Activated effector memory CD4-positive, alpha-beta T cell treated with Interleukin-2 at 50 U/mL for 16 hours (primary cell): Measurements from ENCODE around the gene MRPL3.
"Not testable (repeated sequence)": the region's sequence is repeated elsewhere in the genome, so short reads cannot be mapped to it uniquely, and the experiment has no call there.

Source experiments
- DNase-seq: peaks from one replicate; pipeline ENCODE4 v3.0.0-alpha.2; 2020

The MRPL3 gene

GRCh38 chr3:131491775-131492174, 11.0 kb downstream of the MRPL3 start:
- DNase-seq: no peak

DNA sequence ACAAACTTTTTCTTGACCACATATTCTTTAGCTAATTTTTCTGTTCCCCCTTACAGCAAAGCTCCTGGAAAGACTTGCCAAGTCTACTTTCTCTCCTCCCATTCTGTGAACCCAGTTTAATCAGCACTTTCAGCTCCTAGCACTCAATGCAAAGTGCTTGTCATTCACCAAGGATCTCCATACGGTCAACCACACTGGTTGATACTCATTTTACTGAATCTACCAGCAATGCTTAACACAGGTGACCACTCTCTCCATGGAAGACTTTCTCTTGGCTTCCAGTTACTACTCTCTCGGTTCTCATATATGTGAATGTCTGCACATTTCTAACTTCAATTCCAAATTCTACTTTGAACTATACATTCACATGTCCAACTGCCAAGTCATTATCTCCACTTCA, 11.7 kb downstream of the MRPL3 start:
- no peak for DNase-seq

- not testable (repeated sequence) for DNase-seq
Observed at GRCh38 chr3:131486545-131486944, 16.2 kb downstream of the MRPL3 start.

- DNase-seq: no peak
Observed at GRCh38 chr3:131485119-131485518, 17.7 kb downstream of the MRPL3 start.

- DNase-seq: no peak
Observed at GRCh38 chr3:131484496-131485111, 18.2 kb downstream of the MRPL3 start.

- DNase-seq: no peak
Observed at GRCh38 chr3:131480116-131480515, 22.7 kb downstream of the MRPL3 start.

DNA sequence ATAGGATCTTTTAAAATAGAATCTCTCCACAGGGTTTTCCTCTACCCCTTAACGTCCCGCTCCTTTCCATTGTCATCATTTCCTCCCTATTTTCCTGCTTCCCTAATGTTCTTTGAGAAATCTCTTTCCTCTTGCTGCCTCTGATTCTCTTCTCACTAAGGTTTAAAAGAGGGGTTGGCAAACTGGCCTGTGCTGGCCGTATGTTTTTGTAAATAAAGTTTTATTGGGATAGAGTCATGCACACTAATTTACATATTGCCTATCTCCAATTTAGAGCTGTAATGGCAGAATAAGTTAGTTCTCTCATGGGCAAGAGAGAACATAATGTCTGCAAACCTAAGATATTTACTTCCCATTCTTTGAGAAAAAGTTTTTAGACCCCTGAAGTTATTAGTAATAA, 25.0 kb downstream of the MRPL3 start:
- DNase-seq: no peak

DNA sequence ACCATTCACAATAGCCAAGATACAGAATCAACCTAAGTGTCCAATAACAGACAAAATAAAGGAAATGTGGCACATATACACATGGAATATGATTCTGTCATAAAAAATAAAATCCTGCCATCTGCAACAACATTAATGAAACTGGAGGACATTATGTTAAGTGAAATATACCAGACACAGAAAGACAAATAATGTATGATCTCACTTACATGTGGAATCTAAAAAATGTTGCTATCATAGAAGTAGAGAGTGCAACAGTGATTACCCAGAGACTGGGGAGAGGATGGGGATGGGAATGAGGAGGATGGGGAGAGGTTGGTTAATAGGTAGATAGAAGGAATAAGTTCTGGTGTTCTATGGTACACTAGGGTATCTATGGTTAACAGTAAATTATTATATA, 28.7 kb downstream of the MRPL3 start:
- no peak for DNase-seq

GRCh38 chr3:131470377-131470776, 32.4 kb downstream of the MRPL3 start:
- DNase-seq: no peak

DNA sequence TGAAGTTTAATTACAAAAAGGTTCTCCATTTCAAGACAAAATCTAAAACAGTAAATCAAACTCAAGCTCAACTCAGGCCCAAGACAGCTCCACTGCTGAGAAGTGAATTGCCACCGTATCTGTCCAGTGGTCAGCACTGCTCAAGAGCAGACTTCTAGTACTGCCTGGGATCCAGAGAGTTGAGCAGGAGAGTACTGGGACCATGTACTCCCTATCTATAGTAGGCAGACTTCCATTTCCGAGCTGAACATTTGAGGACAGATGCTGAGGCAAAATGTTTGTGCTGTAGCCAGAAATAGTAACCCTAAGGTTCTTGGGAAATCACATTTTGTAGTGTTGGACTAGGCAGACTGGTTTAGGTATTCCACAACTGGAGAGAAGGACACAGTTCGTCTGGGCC, 44.1 kb downstream of the MRPL3 start:
- DNase-seq: no peak

GRCh38 chr3:131457220-131457619, 45.6 kb downstream of the MRPL3 start:
- DNase-seq: no peak

GRCh38 chr3:131454501-131454900, 48.3 kb downstream of the MRPL3 start:
- DNase-seq: no peak

DNA sequence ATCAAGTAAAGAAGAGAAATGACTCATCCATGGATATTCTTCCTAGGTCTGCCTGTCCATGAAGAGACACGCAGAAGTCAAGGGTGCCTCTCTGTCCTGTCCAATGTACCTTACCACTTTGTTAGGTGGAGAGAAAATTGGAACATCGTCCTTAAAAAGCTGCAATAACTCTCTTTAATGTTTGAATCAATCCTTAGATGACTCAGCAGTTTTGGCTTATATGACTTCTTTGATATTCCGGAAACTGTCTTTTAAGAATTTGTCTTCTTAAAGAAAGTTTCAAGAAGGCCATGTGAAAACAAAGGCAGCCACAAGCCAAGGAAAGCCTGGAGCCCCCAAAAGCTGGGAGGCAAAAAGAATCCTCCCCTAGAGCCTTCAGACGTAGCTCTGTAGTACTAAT, 49.2 kb downstream of the MRPL3 start:
- no peak for DNase-seq

GRCh38 chr3:131447349-131447748, 55.4 kb downstream of the MRPL3 start:
- DNase-seq: no peak

DNA sequence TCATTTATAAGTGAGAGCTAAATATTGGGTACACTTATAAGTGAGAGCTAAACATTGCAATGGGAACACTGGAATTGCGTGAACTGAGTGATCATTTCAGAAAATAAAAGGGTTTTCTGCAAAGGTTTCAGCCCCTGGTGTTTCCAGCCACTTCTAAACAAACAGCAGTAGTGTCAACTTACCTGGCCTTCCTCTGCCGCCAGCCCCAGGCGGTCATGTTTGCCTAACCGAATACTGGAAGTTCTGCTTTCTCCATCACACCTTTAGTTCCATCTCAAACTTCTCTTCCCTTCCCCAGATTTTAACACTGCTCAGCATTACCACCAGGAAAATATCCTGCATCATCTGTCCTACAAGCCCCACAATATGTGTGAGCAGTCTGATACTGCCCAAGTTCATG, 58.6 kb downstream of the MRPL3 start:
- no peak for DNase-seq

DNA sequence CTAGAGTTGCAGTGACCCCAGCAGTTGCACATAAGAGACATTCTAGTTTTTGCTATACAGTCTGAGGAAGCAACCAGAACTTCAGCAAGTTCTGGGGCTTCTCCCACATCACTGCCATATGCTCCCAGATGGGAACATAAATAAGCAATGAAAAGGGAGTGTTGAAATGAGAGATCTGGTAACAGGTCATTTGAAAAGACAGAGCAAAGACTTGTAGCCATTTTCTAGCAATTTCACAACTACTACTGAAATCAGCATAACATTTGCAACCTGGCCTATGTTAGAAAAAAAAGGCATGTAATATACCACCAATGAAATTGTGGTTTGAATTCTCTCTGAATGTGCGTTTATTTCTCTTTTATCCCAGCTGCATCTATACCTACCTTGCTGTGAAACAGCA, 63.7 kb downstream of the MRPL3 start:
- DNase-seq: no peak

DNA sequence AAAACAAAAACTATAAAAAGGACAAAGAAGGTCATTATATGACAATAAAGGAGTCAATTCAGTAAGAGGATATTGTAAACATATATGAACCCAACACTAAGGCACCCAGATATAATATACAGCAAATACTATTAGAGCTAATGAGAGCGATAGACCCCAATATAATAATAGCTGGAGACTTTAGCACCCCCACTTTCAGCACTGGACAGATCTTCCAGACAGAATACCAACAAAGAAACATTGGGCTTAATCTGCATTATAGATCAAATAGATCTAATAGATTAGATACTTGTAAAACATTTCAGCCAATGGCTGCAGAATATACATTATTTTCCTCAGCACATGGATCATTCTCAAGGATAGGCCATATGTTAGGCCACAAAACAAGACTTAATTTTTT, 67.8 kb downstream of the MRPL3 start:
- DNase-seq: no peak

DNA sequence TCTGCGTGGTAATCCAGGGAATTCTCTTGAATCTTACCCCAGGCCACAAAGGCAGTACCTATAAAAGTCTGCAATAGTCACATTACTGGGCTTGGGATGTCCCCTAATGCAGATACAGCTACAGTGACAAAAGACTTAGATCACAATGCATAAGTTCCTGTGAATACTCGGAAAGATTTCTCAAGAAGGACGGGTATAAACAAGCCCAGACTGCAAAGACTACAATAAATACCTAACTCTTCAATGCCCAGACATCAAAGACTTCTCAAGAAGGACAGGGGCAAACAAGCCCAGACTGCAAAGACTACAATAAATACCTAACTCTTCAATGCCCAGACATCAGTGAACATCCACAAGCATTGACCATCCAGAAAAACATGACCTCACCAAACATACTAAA, 70.3 kb downstream of the MRPL3 start:
- DNase-seq: no peak

GRCh38 chr3:131431754-131432153, 71.0 kb downstream of the MRPL3 start:
- DNase-seq: no peak

GRCh38 chr3:131427226-131427625, 75.5 kb downstream of the MRPL3 start:
- no peak for DNase-seq

GRCh38 chr3:131421957-131422498, 80.7 kb downstream of the MRPL3 start:
- no peak for DNase-seq

- no peak for DNase-seq
Observed at GRCh38 chr3:131421301-131421700, 81.5 kb downstream of the MRPL3 start.

DNA sequence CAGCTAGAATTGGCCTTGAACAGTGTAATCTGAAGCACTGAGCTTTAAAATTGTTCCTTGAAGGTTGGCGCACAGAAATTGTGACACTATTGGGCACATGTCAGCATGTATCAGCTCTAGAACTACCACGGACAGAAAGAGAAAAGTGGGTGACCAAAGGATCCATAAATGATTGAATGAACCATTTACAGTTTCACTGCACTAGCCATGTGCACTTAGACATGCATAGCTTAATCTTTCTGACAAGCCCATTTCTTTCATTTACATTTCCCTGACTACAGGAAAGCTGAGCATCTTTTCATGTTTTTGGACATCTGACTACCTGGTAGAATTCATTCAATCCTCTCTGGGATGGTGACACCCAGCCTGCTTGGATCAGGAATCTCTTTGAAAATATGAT, 85.0 kb downstream of the MRPL3 start:
- DNase-seq: no peak
